Mammary epithelial cell (primary cell): ENCODE results near the gene CATSPERD.

ENCODE experiments used
- CTCF ChIP-seq, 2 donors: IDR thresholded peaks in 1 of 2; conservative IDR thresholded peaks in 1 of 2; 2 replicates each; pipeline ENCODE4 v1.5.1; 2011 to 2012; ENCODE audit warnings: inconsistent platforms in 2 of 2, low read length in 2 of 2, mild to moderate bottlenecking in 2 of 2, control low read depth in 1 of 2, low read depth in 1 of 2; ENCODE audit not compliant: insufficient read depth in 1 of 2; ENCODE audit errors: extremely low read depth in 1 of 2
- EZH2 ChIP-seq: IDR thresholded peaks from 2 replicates; pipeline ENCODE4 v1.6.1; 2012; ENCODE audit warnings: low read length, inconsistent platforms, borderline replicate concordance

DNA sequence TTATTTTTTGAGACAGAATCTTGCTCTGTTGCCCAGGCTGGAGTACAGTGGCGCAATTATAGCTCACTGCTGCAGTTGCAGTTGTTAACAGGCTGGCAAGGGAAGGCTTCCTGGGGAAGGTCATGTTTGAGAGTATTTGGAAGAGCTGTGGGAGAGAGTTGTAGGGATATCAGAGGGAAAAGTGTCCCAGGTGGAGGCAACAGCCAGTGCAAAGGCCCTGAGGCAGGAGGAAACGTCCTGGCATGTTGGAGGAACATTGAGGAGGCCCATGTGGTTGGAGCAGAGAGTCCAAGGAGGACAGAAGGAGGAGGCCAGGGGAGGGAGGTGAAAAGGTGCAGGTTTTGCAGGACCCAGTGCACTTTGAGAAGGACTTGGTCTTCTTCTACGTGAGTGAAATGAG, 72.8 kb downstream of the CATSPERD start:
- TF ChIP-seq CTCF (conservative IDR thresholded peaks at IDR 0.05 in 1 of 2, IDR thresholded peaks at IDR 0.05 in 1 of 2; ENCODE audit: extremely low read depth in 1 of 2, insufficient read depth in 1 of 2, low read depth in 1 of 2, low read length in 2 of 2) (no peak), EZH2 (no peak)
